Left lobe of liver (tissue), 1 donor: ENCODE data around the gene SMARCAD1. TPM values are rescaled to one million over a fixed set of nuclear protein-coding genes. Genes with fewer than 3 reads are reported as not detected.

ENCODE experiments used
- total RNA-seq: library from RNA; stranded (reverse); gene quantifications from one replicate; pipeline ENCODE4 v1.2.1, GENCODE V29; 2021
- donor health status: DM: no; HTN: yes; CAD: no.

Gene SMARCAD1
- total RNA-seq, 1 donor from 2014 or later, result 7.4 TPM

Other genes starting within 250 kb of the SMARCAD1 start
- 0.10 TPM for gene HPGDS, start 135.0 kb downstream of the SMARCAD1 start, total RNA-seq
- 79.0 TPM for gene PDLIM5, start 244.1 kb downstream of the SMARCAD1 start, total RNA-seq